Measurements from ENCODE around the gene SNED1.

SNED1 gene

GRCh38 chr2:240981871-240982800, 16.3 kb upstream of the SNED1 start:
- no peaks in the 10 kb centered on the region for H3K9me3 ChIP-seq (ENCODE audit: low read depth, low read length)
- H3K27ac ChIP-seq, result peak overlapping the region; percentile 68; the same call in 1 of the 2 replicates
- TF ChIP-seq EZH2 (IDR thresholded peaks at IDR 0.05) (no peak), POLR2AphosphoS5 (IDR thresholded peaks at IDR 0.05; ENCODE audit: borderline replicate concordance, low read depth, low read length) (no peak), FOXP2 (optimal IDR thresholded peaks at IDR 0.05; ENCODE audit: control extremely low read depth, extremely low read length, insufficient read depth) (no peak)
- DNase-seq (ENCODE audit: low read depth, low spot score), result no peak
- H3K4me3 ChIP-seq, result no peak overlapping the region
- no peaks in the 10 kb centered on the region for H3K36me3 ChIP-seq (ENCODE audit: insufficient read depth, low read length)
- no peak overlapping the region for H3K9ac ChIP-seq (ENCODE audit: insufficient read length)

- Histone ChIP-seq H3K4me3 (no peak overlapping the region), H3K27ac (no peak overlapping the region), H3K9me3 (ENCODE audit: low read depth, low read length) (no peaks in the 10 kb centered on the region), H3K36me3 (ENCODE audit: insufficient read depth, low read length) (no peaks in the 10 kb centered on the region), H3K9ac (ENCODE audit: insufficient read length) (no peak overlapping the region)
- TF ChIP-seq EZH2 (IDR thresholded peaks at IDR 0.05) (no peak), FOXP2 (optimal IDR thresholded peaks at IDR 0.05; ENCODE audit: control extremely low read depth, extremely low read length, insufficient read depth) (no peak), POLR2AphosphoS5 (IDR thresholded peaks at IDR 0.05; ENCODE audit: borderline replicate concordance, low read depth, low read length) (no peak)
- no peak for DNase-seq (ENCODE audit: low read depth, low spot score)
These were observed 15.6 kb upstream of the SNED1 start for GRCh38 chr2:240982821-240983281.

DNA sequence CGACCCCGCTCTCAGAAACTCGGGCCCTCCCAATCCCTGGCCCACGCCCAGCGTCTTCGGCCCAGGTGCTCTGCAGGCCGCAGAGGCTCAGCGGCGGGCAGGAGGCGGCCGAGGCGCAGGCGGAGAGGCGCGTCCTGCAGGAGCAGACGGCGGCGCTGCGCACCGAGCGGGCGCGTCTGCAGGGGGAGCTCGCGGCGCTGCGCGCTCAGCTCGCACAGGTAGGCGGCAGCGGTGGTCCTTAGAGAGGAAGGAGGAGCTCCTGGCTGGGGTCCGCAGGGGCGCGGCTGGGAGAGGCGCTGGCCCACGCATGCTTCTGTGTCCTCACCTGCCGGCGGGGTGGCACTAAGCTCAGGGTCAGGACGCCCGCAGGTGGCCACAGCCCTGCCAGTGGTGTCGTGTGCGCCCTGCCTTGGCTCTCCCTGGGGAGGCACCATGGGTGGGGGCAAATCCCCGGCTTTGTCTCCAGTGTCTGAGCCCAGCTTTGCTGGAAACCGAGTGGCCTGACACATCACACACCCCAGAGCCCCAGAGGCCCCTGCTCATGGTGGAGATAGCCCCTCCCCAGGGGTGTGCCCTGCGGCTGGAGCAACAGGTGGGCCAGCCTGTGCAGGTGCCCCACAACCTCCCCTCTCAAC, 14.9 kb upstream of the SNED1 start:
- TF ChIP-seq FOXP2 (optimal IDR thresholded peaks at IDR 0.05; ENCODE audit: control extremely low read depth, extremely low read length, insufficient read depth) (no peak), POLR2AphosphoS5 (IDR thresholded peaks at IDR 0.05; ENCODE audit: borderline replicate concordance, low read depth, low read length) (no peak)
- H3K36me3 ChIP-seq (ENCODE audit: insufficient read depth, low read length), result no peaks in the 10 kb centered on the region
- H3K9me3 ChIP-seq (ENCODE audit: low read depth, low read length), result no peaks in the 10 kb centered on the region
- no peak overlapping the region for H3K4me3 ChIP-seq
- no peak overlapping the region for H3K9ac ChIP-seq (ENCODE audit: insufficient read length)
- H3K27ac ChIP-seq, result no peak overlapping the region
- DNase-seq (ENCODE audit: low read depth, low spot score), result no peak

DNA sequence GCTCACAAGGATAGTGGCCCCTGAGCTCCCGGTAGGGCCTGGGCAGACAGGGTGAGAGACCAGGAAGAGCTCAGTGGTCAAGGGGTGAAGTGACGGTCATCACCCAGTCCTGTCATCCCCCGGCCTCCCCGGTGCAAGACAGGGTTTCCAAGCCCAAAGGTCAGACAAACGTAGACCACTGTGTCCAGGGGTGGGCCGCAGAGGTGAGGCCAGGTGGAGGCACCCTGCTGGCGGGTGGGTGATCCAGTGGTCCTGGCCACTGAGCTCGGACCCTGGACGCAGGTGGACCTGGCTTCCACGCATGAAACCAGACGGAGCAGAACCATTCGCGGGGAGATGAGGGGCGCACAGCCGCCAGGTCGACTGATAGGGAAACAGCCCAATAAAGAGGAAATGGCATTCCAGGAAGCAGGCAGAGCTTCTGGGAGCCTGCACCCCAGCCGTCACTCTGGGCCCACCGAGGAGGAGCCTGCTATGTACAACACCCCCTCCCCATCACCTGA, 14.4 kb upstream of the SNED1 start:
- TF ChIP-seq EZH2 (IDR thresholded peaks at IDR 0.05) (no peak), POLR2AphosphoS5 (IDR thresholded peaks at IDR 0.05; ENCODE audit: borderline replicate concordance, low read depth, low read length) (no peak), FOXP2 (optimal IDR thresholded peaks at IDR 0.05; ENCODE audit: control extremely low read depth, extremely low read length, insufficient read depth) (no peak)
- DNase-seq (ENCODE audit: low read depth, low spot score), result no peak
- no peak overlapping the region for H3K4me3 ChIP-seq
- no peak overlapping the region for H3K9ac ChIP-seq (ENCODE audit: insufficient read length)
- no peaks in the 10 kb centered on the region for H3K9me3 ChIP-seq (ENCODE audit: low read depth, low read length)
- H3K27ac ChIP-seq, result no peak overlapping the region
- no peaks in the 10 kb centered on the region for H3K36me3 ChIP-seq (ENCODE audit: insufficient read depth, low read length)

DNA sequence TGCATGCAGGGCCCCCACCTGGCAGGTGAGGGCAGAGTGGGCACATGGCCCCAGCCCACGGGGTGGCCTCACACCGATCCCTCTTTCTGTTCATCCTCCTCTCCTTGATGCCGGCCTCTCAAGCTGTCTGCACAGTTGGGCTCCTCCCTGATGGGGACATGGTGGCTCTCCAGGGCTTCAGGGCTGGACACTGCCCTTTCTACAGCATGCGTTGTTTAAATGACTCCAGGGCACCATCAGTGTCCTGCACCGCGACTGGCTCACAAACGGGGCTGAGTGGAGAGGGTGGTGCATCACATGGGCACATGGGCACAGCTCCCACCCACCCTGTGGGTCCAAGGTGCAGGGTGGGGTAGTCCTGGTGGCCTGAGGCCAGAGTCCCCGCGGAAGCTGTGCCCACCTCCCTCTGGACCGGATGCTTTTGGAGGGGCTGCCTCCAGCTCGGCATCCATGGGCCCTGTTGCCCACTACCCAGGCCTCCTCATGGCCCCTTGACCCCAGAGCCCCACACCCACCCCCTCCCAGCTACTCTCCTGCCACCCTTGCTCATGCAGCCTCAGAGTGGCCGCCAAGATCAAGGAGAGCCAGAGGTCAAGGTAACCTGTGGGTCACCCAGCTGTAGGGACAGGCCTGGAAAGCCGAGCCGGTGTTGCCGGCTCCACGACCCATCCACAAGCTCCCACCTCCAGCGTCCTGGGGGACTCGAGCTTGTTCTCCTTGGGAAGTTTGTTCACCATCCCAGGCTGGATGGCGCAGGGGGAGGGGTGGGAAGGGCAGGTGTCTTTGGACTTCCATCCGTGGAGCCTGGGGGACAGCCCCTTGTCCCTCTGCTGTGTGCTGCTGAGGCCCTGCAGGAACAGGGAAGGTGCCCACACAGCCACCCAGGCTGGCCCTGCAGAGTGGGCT, 12.3 kb upstream of the SNED1 start:
- Histone ChIP-seq H3K36me3 (ENCODE audit: insufficient read depth, low read length) (no peaks in the 10 kb centered on the region), H3K4me3 (peak overlapping the region; percentile 19; the same call in 1 of the 2 replicates), H3K9ac (ENCODE audit: insufficient read length) (no peak overlapping the region), H3K27ac (peak overlapping the region; percentile 87), H3K9me3 (ENCODE audit: low read depth, low read length) (no peaks in the 10 kb centered on the region)
- DNase-seq (ENCODE audit: low read depth, low spot score), result no peak
- TF ChIP-seq POLR2AphosphoS5 (IDR thresholded peaks at IDR 0.05; ENCODE audit: borderline replicate concordance, low read depth, low read length) (no peak), EZH2 (IDR thresholded peaks at IDR 0.05) (no peak), FOXP2 (optimal IDR thresholded peaks at IDR 0.05; ENCODE audit: control extremely low read depth, extremely low read length, insufficient read depth) (no peak)

DNA sequence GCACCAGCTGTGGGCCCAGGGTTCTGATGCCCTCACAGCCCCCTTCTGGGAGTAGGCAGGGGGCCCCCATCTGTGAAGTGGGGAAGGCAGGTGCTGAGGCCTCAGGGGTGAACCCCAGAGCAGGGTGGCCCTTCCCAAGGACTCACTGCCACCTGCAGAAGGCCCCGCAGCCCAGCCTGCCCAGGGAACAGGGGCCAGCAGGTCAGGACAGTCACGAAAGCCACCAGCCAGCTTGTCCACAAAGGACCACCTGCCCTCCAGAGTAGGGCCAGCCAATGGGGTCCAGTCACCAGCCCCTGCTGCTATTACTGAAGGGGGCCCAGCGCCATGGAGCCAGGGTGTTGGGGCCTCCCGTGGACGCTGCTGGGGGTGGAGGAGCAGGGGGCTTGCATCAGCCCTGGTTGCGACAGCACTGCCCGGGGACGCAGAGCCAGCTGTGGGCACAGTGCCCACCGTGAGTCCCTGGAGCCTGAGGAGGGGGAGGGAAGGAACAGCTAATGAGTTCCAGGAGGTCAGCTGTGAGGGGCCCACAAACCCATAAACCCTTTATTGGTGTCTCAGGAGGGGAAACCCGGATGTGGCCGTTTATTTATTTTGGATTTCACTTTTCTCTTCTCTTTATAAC, 11.5 kb upstream of the SNED1 start:
- DNase-seq (ENCODE audit: low read depth, low spot score), result no peak
- peak overlapping the region; percentile 87 for H3K27ac ChIP-seq
- H3K36me3 ChIP-seq (ENCODE audit: insufficient read depth, low read length), result no peaks in the 10 kb centered on the region
- H3K9ac ChIP-seq (ENCODE audit: insufficient read length), result peak overlapping the region; percentile 61
- H3K9me3 ChIP-seq (ENCODE audit: low read depth, low read length), result no peaks in the 10 kb centered on the region
- peak overlapping the region; percentile 19 for H3K4me3 ChIP-seq
- TF ChIP-seq POLR2AphosphoS5 (IDR thresholded peaks at IDR 0.05; ENCODE audit: borderline replicate concordance, low read depth, low read length) (peak; percentile 42; the same call in 1 of the 2 replicates), FOXP2 (optimal IDR thresholded peaks at IDR 0.05; ENCODE audit: control extremely low read depth, extremely low read length, insufficient read depth) (no peak)

DNA sequence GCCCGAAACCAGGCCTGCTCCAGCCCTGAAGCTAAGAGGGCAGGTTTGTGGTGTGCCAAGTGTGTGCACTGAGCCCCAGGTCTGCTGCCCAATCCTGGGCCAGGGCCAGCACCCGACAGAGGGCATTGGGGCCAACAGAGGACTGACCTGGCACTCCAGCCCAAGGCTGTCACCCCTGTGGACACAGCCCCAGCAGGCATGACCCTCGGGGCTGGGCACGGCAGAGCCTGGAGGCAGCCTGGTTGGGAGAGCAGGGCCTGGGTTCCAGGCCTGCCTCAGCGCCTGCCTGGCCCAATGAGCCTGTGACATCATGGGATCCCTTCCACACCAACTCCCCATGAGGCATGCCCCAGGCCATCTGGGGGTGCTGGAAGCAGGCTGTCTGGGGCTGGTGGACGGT, 10.8 kb upstream of the SNED1 start:
- TF ChIP-seq FOXP2 (optimal IDR thresholded peaks at IDR 0.05; ENCODE audit: control extremely low read depth, extremely low read length, insufficient read depth) (no peak), EZH2 (IDR thresholded peaks at IDR 0.05) (no peak), POLR2AphosphoS5 (IDR thresholded peaks at IDR 0.05; ENCODE audit: borderline replicate concordance, low read depth, low read length) (no peak)
- peak overlapping the region; percentile 87 for H3K27ac ChIP-seq
- peak overlapping the region; percentile 19 for H3K4me3 ChIP-seq
- H3K9ac ChIP-seq (ENCODE audit: insufficient read length), result peak overlapping the region; percentile 61
- no peak for DNase-seq (ENCODE audit: low read depth, low spot score)
- no peaks in the 10 kb centered on the region for H3K36me3 ChIP-seq (ENCODE audit: insufficient read depth, low read length)
- H3K9me3 ChIP-seq (ENCODE audit: low read depth, low read length), result no peaks in the 10 kb centered on the region
